ENCODE data around the gene ARHGEF18.
"Not testable (repeated sequence)": the region's sequence is repeated elsewhere in the genome, so short reads cannot be mapped to it uniquely, and the experiment has no call there.

ARHGEF18 gene

DNA sequence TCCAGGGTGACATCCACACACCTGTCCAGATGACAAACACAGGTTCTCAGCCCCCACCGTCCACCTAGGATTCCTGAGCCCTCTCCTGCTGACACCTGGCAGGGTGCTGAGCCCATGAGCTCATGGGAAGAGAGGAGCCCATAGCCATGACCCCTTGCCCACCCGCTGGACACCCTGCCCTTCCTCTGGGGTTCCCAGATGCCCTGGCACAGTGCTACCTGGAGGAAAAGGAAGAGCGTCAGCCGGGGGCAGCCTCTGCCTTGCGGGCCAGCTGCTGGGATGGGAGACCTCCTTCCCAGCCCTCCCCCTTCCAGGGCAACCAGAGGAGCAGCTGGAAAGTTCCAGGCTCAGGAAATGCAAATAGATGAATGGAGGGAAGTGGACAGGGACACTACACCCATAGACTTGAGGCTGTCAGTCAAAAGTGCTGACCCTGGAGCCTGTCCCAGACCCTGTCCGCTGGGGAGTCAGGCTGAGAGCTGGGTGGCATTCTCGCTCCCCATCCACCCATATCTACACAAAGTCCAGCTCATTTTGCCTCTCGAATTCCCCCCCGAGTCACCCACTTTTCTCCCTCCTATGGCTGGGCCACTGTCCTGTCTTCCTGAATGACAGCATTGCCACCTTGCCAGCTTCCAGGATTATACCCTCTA is 12.3 kb upstream of the ARHGEF18 start:
- Mint-ChIP-seq H3K4me3 (no peak overlapping the region), H3K4me1 (ENCODE audit: low read depth) (peaks cover 24% of the 10 kb centered on the region), H3K27ac (no peak overlapping the region), H3K9me3 (ENCODE audit: low read depth) (no peaks in the 10 kb centered on the region), H3K36me3 (peaks cover 3% of the 10 kb centered on the region), H3K27me3 (no peaks in the 10 kb centered on the region)

DNA sequence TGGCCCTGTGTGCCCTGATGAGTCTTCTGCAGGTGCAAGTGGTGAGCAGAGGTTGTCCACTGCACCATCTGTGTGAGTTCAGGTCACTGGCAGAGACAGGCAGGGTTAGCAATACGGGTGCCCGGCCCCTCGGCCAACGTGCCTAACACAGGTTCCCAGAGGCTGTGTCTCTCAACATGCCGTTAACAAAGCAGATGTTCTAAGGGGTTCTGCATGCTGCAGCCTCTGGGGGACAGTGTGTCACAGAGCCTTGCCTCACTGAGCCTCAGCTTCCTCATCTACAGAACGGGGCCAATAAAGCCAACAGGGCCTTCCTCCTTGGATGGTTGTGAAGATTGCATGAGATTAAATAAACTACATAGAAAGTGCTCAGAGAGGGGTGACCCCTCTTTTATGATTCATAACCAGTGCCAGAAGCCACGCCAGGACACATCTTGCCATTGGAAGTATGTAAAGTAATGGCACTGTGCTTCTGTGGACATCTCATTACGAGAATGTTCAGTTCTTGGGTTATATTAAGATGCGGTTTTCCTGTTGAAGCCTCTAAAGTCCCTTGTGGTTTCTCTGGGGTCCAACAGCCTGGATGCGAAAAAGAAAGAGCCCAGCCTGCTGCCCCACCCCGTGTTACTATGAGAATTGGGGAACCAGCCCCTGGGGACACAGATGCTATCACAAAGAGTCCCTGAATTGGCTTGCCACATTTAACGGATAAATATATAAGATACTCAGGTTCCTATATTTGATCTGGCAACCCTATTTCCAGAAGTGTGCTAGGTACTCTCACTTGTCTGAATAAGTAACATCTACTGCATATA is 11.2 kb upstream of the ARHGEF18 start:
- Mint-ChIP-seq H3K9me3 (ENCODE audit: low read depth) (no peaks in the 10 kb centered on the region), H3K4me3 (no peak overlapping the region), H3K36me3 (peaks cover 3% of the 10 kb centered on the region), H3K27me3 (no peaks in the 10 kb centered on the region), H3K27ac (no peak overlapping the region), H3K4me1 (ENCODE audit: low read depth) (peaks cover 24% of the 10 kb centered on the region)

- Mint-ChIP-seq H3K4me1 (ENCODE audit: low read depth) (peaks cover 47% of the 10 kb centered on the region), H3K9me3 (ENCODE audit: low read depth) (no peaks in the 10 kb centered on the region), H3K36me3 (peaks cover 3% of the 10 kb centered on the region), H3K4me3 (no peak overlapping the region), H3K27me3 (no peaks in the 10 kb centered on the region), H3K27ac (peak overlapping the region; percentile 1)
These were observed 7.5 kb upstream of the ARHGEF18 start for GRCh38 chr19:7340959-7341837.

DNA sequence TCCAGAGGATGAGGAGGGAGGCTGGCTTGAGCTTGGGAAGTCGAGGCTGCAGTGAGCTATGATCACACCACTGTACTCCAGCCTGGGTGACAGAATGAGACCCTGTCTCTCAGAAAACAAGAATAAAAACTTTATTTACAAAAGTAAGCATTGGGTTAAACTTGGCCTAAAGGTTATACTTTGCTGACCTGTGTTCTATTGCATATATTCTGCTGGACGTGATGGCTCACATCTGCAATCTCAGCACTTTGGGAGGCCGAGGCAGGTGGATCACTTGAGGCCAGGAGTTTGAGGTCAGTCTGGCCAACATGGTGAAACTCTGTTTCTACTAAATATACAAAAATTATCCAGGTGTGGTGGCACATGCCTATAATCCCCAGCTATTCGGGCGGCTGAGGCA is 6.6 kb upstream of the ARHGEF18 start:
- H3K9me3 Mint-ChIP-seq (ENCODE audit: low read depth): no peaks in the 10 kb centered on the region
- no peak overlapping the region for H3K4me3 Mint-ChIP-seq
- H3K27me3 Mint-ChIP-seq: no peaks in the 10 kb centered on the region
- no peaks in the 10 kb centered on the region for H3K36me3 Mint-ChIP-seq
- no peak overlapping the region for H3K27ac Mint-ChIP-seq
- peaks cover 52% of the 10 kb centered on the region for H3K4me1 Mint-ChIP-seq (ENCODE audit: low read depth)

DNA sequence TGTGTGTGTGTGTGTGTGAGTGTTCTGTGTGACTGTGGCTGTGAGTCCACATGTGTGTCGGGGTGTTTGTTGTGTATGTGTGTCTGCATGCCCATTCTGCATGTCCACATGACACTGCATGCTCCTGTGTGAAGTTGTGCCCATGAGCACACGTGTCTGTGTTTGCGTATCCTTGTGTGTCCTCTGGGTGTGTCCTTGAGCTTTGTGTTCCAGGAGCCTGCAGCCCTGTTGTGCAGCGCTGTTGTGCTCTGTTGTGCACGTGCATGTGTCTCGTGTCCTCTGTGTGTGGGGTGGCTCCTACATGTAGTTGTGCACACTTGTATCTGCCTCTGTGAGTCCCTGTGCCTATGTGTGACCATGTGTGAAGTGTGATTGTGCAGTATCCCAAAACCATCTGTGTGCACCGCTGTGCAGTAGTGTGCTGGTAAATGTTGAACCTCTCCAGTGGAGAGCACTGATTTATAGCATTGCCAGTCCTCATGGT is 2.2 kb upstream of the ARHGEF18 start:
- H3K27ac Mint-ChIP-seq: peak overlapping the region; percentile 90
- peak overlapping the region; percentile 87 for H3K4me3 Mint-ChIP-seq
- H3K36me3 Mint-ChIP-seq: peaks cover 2% of the 10 kb centered on the region
- H3K27me3 Mint-ChIP-seq: no peaks in the 10 kb centered on the region
- H3K9me3 Mint-ChIP-seq (ENCODE audit: low read depth): no peaks in the 10 kb centered on the region
- peaks cover 59% of the 10 kb centered on the region for H3K4me1 Mint-ChIP-seq (ENCODE audit: low read depth)

DNA sequence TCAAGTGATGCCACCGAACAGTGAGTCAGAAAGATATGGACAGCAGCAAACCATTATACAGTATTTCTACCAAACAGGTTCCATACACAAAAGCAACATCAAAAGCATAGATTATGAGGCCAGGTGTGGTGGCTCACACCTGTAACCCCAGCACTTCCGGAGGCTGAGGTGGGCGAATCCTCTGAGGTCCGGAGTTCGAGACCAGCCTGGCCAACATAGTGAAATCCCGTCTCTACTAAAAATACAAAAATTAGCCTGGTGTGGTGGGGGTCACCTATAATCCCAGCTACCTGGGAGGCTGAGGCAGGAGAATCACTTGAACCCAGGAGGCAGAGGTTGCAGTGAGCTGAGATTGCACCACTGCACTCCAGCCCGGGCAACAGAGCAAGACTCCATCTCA is 1.7 kb upstream of the ARHGEF18 start:
- Mint-ChIP-seq H3K4me1 (ENCODE audit: low read depth) (peaks cover 64% of the 10 kb centered on the region), H3K27ac (peak overlapping the region; percentile 90)

DNA sequence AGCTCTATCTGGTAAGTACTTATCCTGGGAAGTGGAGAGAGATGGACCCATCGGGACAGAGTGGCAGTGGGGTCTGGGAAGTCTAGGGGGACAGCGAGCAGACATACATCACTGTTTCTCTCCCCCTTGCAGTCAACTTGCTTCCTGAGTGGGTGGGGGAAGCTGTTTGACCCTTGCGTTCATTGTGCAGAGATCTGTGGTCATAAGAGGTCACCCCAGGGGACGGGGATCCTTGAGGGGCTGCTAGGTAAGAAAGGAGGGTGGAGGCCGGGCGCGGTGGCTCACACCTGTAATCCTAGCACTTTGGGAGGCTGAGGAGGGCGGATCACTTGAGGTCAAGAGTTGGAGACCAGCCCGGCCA is 474 bp downstream of the ARHGEF18 start:
- H3K4me3 Mint-ChIP-seq: peak overlapping the region; percentile 89
- no peaks in the 10 kb centered on the region for H3K27me3 Mint-ChIP-seq
- H3K36me3 Mint-ChIP-seq: peaks cover 7% of the 10 kb centered on the region
- H3K27ac Mint-ChIP-seq: peak overlapping the region; percentile 97
- H3K9me3 Mint-ChIP-seq (ENCODE audit: low read depth): peaks cover 5% of the 10 kb centered on the region
- H3K4me1 Mint-ChIP-seq (ENCODE audit: low read depth): peaks cover 71% of the 10 kb centered on the region

More for the DNA sequence above, 1.7 kb upstream of the ARHGEF18 start:
- H3K4me3 Mint-ChIP-seq: peak overlapping the region; percentile 87
- not testable (repeated sequence) for H3K36me3 Mint-ChIP-seq; H3K27me3 Mint-ChIP-seq; H3K9me3 Mint-ChIP-seq (ENCODE audit: low read depth)

GRCh38 chr19:7349961-7350711 is 1.4 kb downstream of the ARHGEF18 start:
- Mint-ChIP-seq H3K4me1 (ENCODE audit: low read depth) (peaks cover 74% of the 10 kb centered on the region), H3K36me3 (peaks cover 7% of the 10 kb centered on the region), H3K9me3 (ENCODE audit: low read depth) (peaks cover 5% of the 10 kb centered on the region), H3K27ac (peak overlapping the region; percentile 97), H3K27me3 (no peaks in the 10 kb centered on the region), H3K4me3 (peak overlapping the region; percentile 89)

DNA sequence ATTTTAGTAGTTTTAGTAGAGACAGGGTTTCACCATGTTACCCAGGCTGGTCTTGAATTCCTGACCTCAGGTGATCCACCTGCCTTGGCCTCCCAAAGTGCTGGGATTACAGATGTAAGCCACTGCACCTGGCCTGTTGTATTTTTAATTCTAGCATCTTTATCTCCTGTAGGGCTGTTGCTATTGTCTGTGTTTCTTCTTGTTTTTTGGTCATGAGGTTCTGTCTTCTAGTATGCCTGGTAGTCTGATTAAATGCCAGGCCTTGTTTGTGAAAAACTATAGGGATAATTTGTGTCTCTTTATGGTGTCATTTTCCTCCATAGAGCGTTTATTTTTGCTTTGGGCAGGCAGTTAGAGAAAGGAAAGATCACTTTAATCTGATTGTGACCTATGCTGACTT is 3.1 kb downstream of the ARHGEF18 start:
- H3K9me3 Mint-ChIP-seq (ENCODE audit: low read depth): peaks cover 5% of the 10 kb centered on the region
- H3K4me1 Mint-ChIP-seq (ENCODE audit: low read depth): peaks cover 69% of the 10 kb centered on the region
- H3K36me3 Mint-ChIP-seq: peaks cover 7% of the 10 kb centered on the region
- peak overlapping the region; percentile 89 for H3K27ac Mint-ChIP-seq
- H3K4me3 Mint-ChIP-seq: peak overlapping the region; percentile 89
- no peaks in the 10 kb centered on the region for H3K27me3 Mint-ChIP-seq

GRCh38 chr19:7355151-7355820 is 6.5 kb downstream of the ARHGEF18 start:
- H3K36me3 Mint-ChIP-seq: peaks cover 18% of the 10 kb centered on the region
- H3K4me1 Mint-ChIP-seq (ENCODE audit: low read depth): peaks cover 74% of the 10 kb centered on the region
- peaks cover 13% of the 10 kb centered on the region for H3K9me3 Mint-ChIP-seq (ENCODE audit: low read depth)
- H3K27me3 Mint-ChIP-seq: no peaks in the 10 kb centered on the region
- H3K4me3 Mint-ChIP-seq: no peak overlapping the region
- H3K27ac Mint-ChIP-seq: peak overlapping the region; percentile 89

DNA sequence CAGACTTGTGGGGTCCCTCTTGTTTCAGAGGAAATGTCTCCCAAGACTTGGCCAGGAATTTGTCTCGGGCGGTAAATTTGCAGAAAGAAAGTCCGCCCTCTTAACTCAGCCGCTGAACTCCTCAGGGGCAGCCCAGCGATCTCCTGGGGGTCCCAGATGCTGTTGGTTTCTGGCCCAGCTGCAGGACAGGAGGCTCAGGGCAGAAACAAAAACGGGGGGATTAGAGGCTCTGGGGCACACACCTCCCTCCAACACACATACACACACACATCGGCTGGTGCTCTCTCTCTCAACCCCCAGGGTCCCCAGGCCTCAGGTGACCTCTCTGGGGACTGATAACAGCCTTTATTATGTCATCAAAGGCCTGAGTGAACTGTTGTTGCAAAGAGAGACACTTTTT is 7.1 kb downstream of the ARHGEF18 start:
- Mint-ChIP-seq H3K9me3 (ENCODE audit: low read depth) (peaks cover 13% of the 10 kb centered on the region), H3K27ac (peak overlapping the region; percentile 78), H3K4me3 (no peak overlapping the region), H3K27me3 (no peaks in the 10 kb centered on the region), H3K36me3 (peaks cover 16% of the 10 kb centered on the region), H3K4me1 (ENCODE audit: low read depth) (peaks cover 76% of the 10 kb centered on the region)

DNA sequence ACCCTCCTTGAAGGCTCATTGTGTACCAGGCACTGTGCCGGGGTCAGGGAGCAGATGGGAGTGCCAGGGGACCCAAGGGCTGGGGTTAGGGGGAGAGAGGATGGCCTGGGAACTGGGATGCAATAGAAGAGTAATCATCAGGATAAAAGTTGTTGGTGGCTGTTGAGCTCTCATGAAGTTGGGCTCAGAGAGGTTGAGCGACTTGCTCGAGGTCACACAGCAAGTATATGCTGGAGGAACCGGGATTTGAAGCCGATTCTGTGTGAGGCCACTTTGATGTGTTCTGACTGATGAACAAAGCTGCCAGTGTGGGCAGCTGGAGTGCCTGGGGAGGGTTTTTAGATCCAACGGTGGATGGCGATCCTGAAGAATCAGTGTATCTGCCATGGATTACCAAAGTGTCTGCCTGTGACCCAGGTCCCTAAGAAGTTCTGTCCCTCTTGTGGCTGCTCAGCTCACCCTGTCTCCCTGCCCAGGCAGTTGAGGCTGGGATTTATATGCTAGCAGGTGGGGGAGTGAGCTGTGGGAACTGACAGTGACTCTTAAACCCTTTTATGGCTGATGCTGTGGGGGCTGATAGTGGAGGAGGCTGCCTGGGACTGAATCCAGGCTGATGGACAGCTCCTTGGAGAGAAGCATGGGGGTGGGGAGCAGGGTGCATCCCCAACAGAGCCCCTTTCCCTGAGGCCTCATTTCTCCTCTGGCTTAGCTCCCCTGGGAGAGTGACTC is 8.3 kb downstream of the ARHGEF18 start:
- Mint-ChIP-seq H3K27ac (peak overlapping the region; percentile 78), H3K4me1 (ENCODE audit: low read depth) (peaks cover 77% of the 10 kb centered on the region), H3K27me3 (no peaks in the 10 kb centered on the region), H3K36me3 (peaks cover 12% of the 10 kb centered on the region), H3K4me3 (no peak overlapping the region), H3K9me3 (ENCODE audit: low read depth) (peaks cover 10% of the 10 kb centered on the region)

DNA sequence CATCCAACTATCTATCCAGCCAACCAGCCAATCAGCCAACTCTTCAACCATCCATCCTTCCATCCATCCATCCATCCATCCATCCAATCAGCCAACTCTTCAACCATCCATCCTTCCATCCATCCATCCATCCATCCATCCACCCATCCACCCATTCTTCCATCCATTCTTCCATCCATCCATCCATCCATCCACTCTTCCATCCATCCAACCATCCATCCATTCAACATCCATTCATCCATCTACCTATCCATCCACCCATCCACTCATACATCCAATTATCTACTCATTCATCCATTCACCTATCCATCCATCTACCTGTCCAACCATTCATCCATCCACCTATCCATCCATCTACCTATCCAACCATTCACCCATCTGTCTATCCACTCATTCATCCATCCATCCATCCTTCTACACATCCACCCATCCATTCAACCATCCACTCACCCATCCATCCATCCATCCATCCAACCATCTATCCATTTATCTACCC is 9.4 kb downstream of the ARHGEF18 start:
- H3K27me3 Mint-ChIP-seq: no peaks in the 10 kb centered on the region
- peak overlapping the region; percentile 81 for H3K27ac Mint-ChIP-seq
- H3K4me1 Mint-ChIP-seq (ENCODE audit: low read depth): peaks cover 84% of the 10 kb centered on the region
- H3K36me3 Mint-ChIP-seq: peaks cover 12% of the 10 kb centered on the region
- peak overlapping the region; percentile 2 for H3K4me3 Mint-ChIP-seq
- peaks cover 8% of the 10 kb centered on the region for H3K9me3 Mint-ChIP-seq (ENCODE audit: low read depth)

Data from activated naive CD8-positive, alpha-beta T cell (primary cell).